Small intestine (tissue), 16 donors: ENCODE results near the gene RIIAD1. TPM values are rescaled to one million over a fixed set of nuclear protein-coding genes. Genes with fewer than 3 reads are reported as not detected.
"Not testable (repeated sequence)": the region's sequence is repeated elsewhere in the genome, so short reads cannot be mapped to it uniquely, and the experiment has no call there.

ENCODE experiments used
- DNase-seq, 2 donors: peaks; one replicate each; pipeline versions ENCODE4 v3.0.0 to v3.0.0-alpha.2; 2013
- FAIRE-seq: peaks from 2 replicates; lab custom pipeline; 2012; peaks lifted over from hg19 to GRCh38; lab: Jason Lieb, UNC
- H3K27ac ChIP-seq, 3 donors: one replicate each; pipeline ENCODE4 v1.5.1; 2013; ENCODE audit warnings: low read length in 2 of 3, mild to moderate bottlenecking in 2 of 3, control low read depth in 1 of 3, inconsistent platforms in 1 of 3, low read depth in 1 of 3, moderate library complexity in 1 of 3
- H3K27me3 ChIP-seq, 3 donors: one replicate each; pipeline ENCODE4 v1.6.1; 2013; ENCODE audit warnings: low read length in 3 of 3, inconsistent platforms in 1 of 3; ENCODE audit not compliant: control insufficient read depth in 3 of 3, insufficient read depth in 3 of 3
- H3K36me3 ChIP-seq, 3 donors: one replicate each; pipeline ENCODE4 v1.6.1; 2013; ENCODE audit warnings: low read length in 3 of 3, inconsistent platforms in 1 of 3, low read depth in 1 of 3, mild to moderate bottlenecking in 1 of 3, moderate library complexity in 1 of 3; ENCODE audit not compliant: control insufficient read depth in 3 of 3, insufficient read depth in 2 of 3
- H3K4me1 ChIP-seq, 3 donors: one replicate each; pipeline ENCODE4 v1.6.1; 2013; ENCODE audit warnings: low read length in 2 of 3, inconsistent platforms in 1 of 3, low read depth in 1 of 3, mild to moderate bottlenecking in 1 of 3, moderate library complexity in 1 of 3; ENCODE audit not compliant: control insufficient read depth in 3 of 3, insufficient read depth in 2 of 3
- H3K4me3 ChIP-seq, 3 donors: one replicate each; pipeline ENCODE4 v1.5.1; 2013; ENCODE audit warnings: low read length in 3 of 3, control low read depth in 1 of 3, inconsistent platforms in 1 of 3, low read depth in 1 of 3, mild to moderate bottlenecking in 1 of 3, moderate library complexity in 1 of 3
- H3K9me3 ChIP-seq, 2 donors: one replicate each; pipeline ENCODE4 v1.6.1; 2013; ENCODE audit warnings: low read depth in 1 of 2, low read length in 1 of 2; ENCODE audit not compliant: control insufficient read depth in 2 of 2, insufficient read depth in 1 of 2
- WGBS, 3 donors: extraction: QIAGEN DNeasy Blood & Tissue Kit; methylation state at CpG; one replicate each; pipeline ENCODE4 v1.1.7; 2013; 5-methylcytosine and 5-hydroxymethylcytosine counted together
- long read RNA-seq, 10 donors: transcript quantifications; one replicate each; lab custom pipeline, GENCODE V29; 2026
- polyA plus RNA-seq, 4 donors: library from polyadenylated mRNA; stranded (reverse) in 3 of 4; unstranded in 1 of 4; fragments of 200-250 nt in 3 of 4; fragments of 120-200 nt in 1 of 4; gene quantifications; one replicate each; pipeline versions ENCODE4 v1.2.1 to v1.2.3, GENCODE V29; 2013
- donor health status: healthy with polysubstance abuse.
- donor health status: control.
- donor health status: control.
- donor health status: Bipolar disorder and iron deficiency.
- donor health status: healthy.

Gene RIIAD1, protein sequence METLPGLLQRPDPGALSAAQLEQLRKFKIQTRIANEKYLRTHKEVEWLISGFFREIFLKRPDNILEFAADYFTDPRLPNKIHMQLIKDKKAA
- 10 to 100 TPM in 1 of 4 donors, 1 to 10 TPM in 1, not detected in 2; 1.6 to 14.8 TPM for polyA plus RNA-seq
- long read RNA-seq, donor 1, result 0 reads
- long read RNA-seq, donor 2, result 0 reads
- long read RNA-seq, donor 3, partial matches to known transcripts, result 0 of 2 reads
- long read RNA-seq, donor 3, other reads (novel, unspliced or antisense), result 0 of 2 reads
- long read RNA-seq, donor 4, result 0 reads
- long read RNA-seq, donor 5, result 0 reads
- long read RNA-seq, donor 6, result 0 reads
- long read RNA-seq, donor 7, result 0 reads
- long read RNA-seq, donor 8, result 0 reads
- long read RNA-seq, donor 9, result 0 reads
- long read RNA-seq, donor 10, partial matches to known transcripts, result 0 of 8 reads
- long read RNA-seq, donor 10, other reads (novel, unspliced or antisense), result 6 of 8 reads

DNA sequence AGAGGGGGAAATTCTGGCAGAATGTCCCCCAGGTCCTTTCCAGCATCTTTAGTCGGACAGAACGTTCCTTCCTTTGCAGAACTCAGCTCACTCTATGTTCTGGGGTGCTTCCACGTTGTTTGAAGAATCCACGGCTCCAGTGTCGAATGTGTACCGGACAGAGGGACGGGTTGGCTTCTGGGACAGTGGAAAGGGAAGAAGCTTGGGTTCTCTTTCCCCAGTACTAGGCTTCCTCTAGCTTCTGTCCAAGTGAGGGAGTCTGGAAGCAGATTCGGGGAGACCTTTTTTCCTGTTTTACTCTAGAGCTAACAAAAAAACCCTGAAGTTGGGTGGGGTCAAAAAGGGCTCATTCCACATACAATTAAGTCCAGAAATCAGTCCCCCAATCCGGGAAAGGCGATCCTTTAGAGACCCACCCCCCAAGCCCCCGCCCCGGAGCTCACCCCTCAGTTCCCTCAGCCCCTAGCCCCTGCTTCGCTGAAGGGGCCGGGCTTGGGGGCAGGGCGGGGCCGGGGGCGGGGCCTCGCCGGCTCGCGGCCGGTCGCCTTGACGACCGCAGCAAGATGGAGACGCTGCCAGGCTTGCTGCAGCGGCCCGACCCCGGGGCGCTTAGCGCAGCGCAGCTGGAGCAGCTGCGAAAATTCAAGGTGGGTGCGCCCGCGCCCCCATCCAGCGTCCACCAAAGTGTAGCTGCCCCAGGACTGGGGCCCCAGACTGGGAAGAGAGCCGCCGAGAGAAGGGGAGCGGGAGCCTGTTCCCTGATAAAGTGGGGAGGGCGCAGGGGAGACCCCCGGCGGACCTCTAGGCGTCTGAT lies at the start of gene RIIAD1:
Gene RIIAD1, plus strand, starts transcription at position 549 of the 814 bp plus-strand sequence. Its CDS starts 15 bp downstream, at position 564.
- FAIRE-seq, result no peak
- DNase-seq, result peak; percentile 30 to 45
- WGBS, 3 donors, result 2 to 5% (median 4%) methylated on average over 44 of the region's 44 CpGs

DNA sequence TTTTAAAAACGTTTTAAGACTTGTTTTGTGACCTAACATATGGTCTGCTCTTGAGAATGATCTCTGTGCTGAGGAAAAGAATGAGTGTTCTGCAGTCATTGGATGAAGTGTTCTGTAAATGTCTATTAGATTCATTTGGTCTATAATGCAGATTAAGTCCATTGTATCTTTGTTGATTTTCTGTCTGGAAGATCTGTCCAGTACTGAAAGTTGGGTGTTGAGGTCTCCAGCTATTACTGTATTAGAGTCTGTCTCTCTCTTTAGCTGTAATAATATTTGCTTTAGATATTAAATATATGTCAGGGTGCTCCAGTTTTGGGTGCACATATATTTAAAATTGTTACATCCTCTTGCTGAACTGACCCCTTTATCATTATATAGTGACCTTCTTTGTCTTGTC lies 47.9 kb upstream of the RIIAD1 start:
- H3K27me3 ChIP-seq, result no peaks in the 10 kb centered on the region
- DNase-seq, result no peak
- no peaks in the 10 kb centered on the region for H3K4me1 ChIP-seq
- H3K36me3 ChIP-seq, result peaks cover 0 to 15% (median 0%) of the 10 kb centered on the region in 3 donors
- H3K9me3 ChIP-seq, result peaks cover 0 to 4% of the 10 kb centered on the region in 2 donors
- H3K27ac ChIP-seq, result no peak overlapping the region
- WGBS, 3 donors, result 72 to 79% (median 77%) methylated on average over 1 of the region's 1 CpG
- no peak overlapping the region for H3K4me3 ChIP-seq
- no peak for FAIRE-seq

More for the DNA sequence above, at the start of gene RIIAD1:
- no peaks in the 10 kb centered on the region for H3K9me3 ChIP-seq
- H3K27me3 ChIP-seq, result peaks cover 0 to 14% (median 0%) of the 10 kb centered on the region in 3 donors
- H3K36me3 ChIP-seq, result no peaks in the 10 kb centered on the region
- peak within 1 kb of the TSS in 2 of 3 donors; percentile 58 to 78 for H3K27ac ChIP-seq
- peaks cover 3 to 31% (median 7%) of the 10 kb centered on the region in 3 donors for H3K4me1 ChIP-seq
- H3K4me3 ChIP-seq, result peak within 1 kb of the TSS in 2 of 3 donors; percentile 31 to 54

DNA sequence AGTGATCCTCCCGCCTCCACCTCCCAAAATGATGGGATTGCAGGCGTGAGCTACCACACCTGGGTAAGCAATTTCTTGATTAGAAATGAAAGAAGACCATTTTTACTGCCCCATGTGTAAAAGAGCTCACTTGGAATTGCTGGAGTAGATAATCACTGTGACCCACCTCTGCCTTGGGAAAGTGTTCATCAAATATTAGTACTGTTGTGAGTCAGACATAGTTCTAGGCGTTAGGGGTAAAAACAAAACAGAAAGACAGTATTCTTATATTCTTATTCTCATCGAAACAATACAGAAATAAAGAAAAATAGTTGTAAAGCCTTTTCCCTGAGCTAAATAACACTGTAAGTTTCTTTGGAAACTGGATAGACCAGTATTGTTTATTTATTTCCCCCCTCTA lies 40.9 kb upstream of the RIIAD1 start:
- Histone ChIP-seq H3K27ac (peak overlapping the region in 1 of 3 donors; percentile 54), H3K4me1 (no peaks in the 10 kb centered on the region), H3K9me3 (no peaks in the 10 kb centered on the region), H3K4me3 (no peak overlapping the region), H3K36me3 (peaks cover 0 to 33% (median 0%) of the 10 kb centered on the region in 3 donors), H3K27me3 (no peaks in the 10 kb centered on the region)
- WGBS, 3 donors, result 65 to 73% (median 67%) methylated on average over 4 of the region's 4 CpGs
- FAIRE-seq, result no peak
- no peak for DNase-seq

DNA sequence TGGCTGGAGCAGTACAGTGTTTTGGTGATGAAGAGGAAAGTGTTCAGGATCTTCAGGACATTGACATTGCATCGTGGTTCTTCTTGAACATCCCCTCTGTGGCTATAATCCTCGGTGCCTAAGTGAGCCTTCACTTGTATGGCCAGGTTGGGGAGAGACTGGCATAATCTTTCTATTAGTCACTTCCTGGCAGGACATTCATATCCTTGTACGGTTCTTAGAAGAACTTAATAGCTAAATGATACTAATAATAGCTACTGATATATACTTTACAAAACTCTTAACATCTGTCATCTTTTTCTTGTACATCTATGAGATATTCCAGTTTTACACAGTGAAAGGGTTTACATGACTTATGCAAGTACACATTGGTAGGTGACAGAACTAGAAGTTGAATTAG lies 40.5 kb upstream of the RIIAD1 start:
- Histone ChIP-seq H3K4me1 (no peaks in the 10 kb centered on the region), H3K27me3 (no peaks in the 10 kb centered on the region), H3K9me3 (no peaks in the 10 kb centered on the region), H3K36me3 (peaks cover 0 to 33% (median 0%) of the 10 kb centered on the region in 3 donors), H3K4me3 (no peak overlapping the region), H3K27ac (peak overlapping the region in 1 of 3 donors; percentile 54)
- 47 to 48% (median 47%) methylated on average over 3 of the region's 3 CpGs for whole genome bisulfite sequencing, 3 donors
- no peak for DNase-seq
- no peak for FAIRE-seq

DNA sequence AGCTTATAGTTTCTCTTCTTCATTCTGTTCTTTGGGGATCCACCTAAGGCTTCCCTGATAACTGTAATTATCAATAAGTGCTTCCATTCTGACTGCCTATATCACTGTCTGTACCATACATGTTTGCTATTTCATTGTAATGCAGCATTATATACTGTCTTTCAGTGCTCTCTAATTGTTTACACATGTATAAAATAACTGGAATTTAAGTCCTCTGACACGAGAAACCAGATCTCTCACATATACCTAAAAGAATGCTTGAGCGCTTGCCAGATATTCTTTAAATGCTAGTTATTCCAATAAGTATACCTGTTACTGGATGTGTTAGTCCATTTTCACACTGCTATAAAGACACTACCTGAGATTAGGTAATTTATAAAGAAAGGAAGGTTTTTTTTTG lies 39.4 kb upstream of the RIIAD1 start:
- H3K27ac ChIP-seq, result no peak overlapping the region
- no peaks in the 10 kb centered on the region for H3K27me3 ChIP-seq
- DNase-seq (no peak), FAIRE-seq (no peak)
- no peaks in the 10 kb centered on the region for H3K9me3 ChIP-seq
- no peaks in the 10 kb centered on the region for H3K4me1 ChIP-seq
- 89 to 94% (median 93%) methylated on average over 2 of the region's 2 CpGs for WGBS, 3 donors
- no peak overlapping the region for H3K4me3 ChIP-seq
- H3K36me3 ChIP-seq, result peaks cover 0 to 30% (median 0%) of the 10 kb centered on the region in 3 donors

DNA sequence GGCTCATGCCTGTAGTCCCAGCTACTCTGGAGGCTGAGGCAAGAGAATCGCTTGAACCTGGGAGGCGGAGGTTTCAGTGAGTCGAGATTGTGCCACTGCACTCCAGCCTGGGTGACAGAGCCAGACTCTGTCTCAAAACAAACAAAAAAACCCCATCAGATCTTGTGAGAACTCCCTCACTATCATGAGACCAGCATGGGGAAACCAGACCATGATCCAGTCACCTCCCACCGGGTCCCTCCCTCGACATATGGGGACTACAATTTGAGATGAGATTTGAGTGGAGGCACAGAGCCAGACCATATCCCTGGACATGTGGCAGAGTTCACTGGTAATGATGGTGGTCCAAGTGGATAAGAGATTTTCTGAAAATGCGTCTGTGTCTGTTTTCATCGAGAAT lies 38.4 kb upstream of the RIIAD1 start:
- not testable (repeated sequence) for FAIRE-seq, H3K9me3 ChIP-seq, H3K4me1 ChIP-seq, H3K27me3 ChIP-seq, H3K4me3 ChIP-seq, H3K27ac ChIP-seq, DNase-seq
- H3K36me3 ChIP-seq, result peaks cover 0 to 30% (median 0%) of the 10 kb centered on the region in 3 donors
- 90 to 96% (median 94%) methylated on average over 7 of the region's 7 CpGs for WGBS, 3 donors

DNA sequence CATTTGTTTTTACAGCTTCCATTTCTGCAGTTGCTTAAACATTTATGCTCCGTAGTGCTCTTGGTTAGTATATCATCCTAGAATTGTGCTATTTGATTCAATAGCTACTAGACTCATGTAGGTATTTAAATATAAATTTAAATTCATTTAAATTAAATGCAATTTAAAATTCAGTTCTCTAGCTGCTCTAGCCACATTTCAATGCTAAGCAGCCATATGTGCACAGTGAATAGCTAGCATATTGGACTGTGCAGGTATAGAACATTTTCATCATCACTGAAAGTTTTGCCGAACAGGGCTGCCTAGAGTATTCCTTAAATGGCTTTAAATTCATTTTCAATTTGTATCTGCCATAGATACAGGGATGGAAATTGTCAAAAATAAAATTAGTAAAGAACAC lies 37.2 kb upstream of the RIIAD1 start:
- no peak overlapping the region for H3K27ac ChIP-seq
- H3K4me1 ChIP-seq, result no peaks in the 10 kb centered on the region
- H3K4me3 ChIP-seq, result no peak overlapping the region
- H3K36me3 ChIP-seq, result peaks cover 0 to 25% (median 0%) of the 10 kb centered on the region in 3 donors
- WGBS, 3 donors, result 97 to 100% (median 99%) methylated on average over 2 of the region's 2 CpGs
- DNase-seq (no peak), FAIRE-seq (no peak)
- no peaks in the 10 kb centered on the region for H3K27me3 ChIP-seq
- H3K9me3 ChIP-seq, result no peaks in the 10 kb centered on the region

DNA sequence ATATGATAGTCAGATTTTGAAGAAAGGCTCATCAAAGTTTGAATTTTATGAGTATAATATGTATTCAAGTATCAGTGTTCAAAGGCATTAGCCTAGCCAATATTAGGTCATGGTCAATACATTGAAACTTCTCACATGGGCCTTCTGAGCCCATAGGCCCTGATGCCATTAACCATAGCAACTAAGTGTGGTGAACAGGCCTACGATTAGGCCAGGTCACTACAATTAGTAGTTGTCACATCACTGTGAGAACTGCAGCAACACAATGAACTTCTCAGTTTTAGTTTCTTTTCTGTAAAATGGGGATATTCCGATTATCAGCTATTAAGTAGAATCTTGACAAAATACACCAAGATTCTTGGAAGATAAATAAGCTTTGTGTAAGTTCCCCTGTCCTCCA lies 34.8 kb upstream of the RIIAD1 start:
- peaks cover 0 to 21% (median 0%) of the 10 kb centered on the region in 3 donors for H3K36me3 ChIP-seq
- H3K4me1 ChIP-seq, result no peaks in the 10 kb centered on the region
- no peak overlapping the region for H3K4me3 ChIP-seq
- H3K27ac ChIP-seq, result no peak overlapping the region
- whole genome bisulfite sequencing, 3 donors, result 86 to 93% (median 92%) methylated on average over 2 of the region's 2 CpGs
- DNase-seq, result no peak
- H3K9me3 ChIP-seq, result no peaks in the 10 kb centered on the region
- no peaks in the 10 kb centered on the region for H3K27me3 ChIP-seq
- FAIRE-seq, result no peak
